GM12878 (cell line): Measurements from ENCODE around the gene NTN3. TPM values are rescaled to one million over a fixed set of nuclear protein-coding genes. Genes with fewer than 3 reads are reported as not detected.

ENCODE experiments used
- ATAC-seq: fragments of 200-7000 bp; cut with Tn5 transposase; 3 replicates; pipeline ENCODE4 v1.9.1; 2020; ENCODE audit warnings: mild to moderate bottlenecking, moderate library complexity
- BruUV-seq: library from RNA; stranded (reverse); fragments of 400-500 nt; replicated peaks from 2 replicates; lab custom pipeline; 2021; lab: Mats Ljungman, UMichigan
- CTCF ChIA-PET: fragments of 300-600 bp; sonication (Branson Sonifier 250); formaldehyde crosslinking; extraction: SDS; loops from one replicate; lab custom pipeline; 2021; ENCODE audit warnings: inconsistent platforms; lab: Yijun Ruan, JAX
- POLR2A ChIA-PET: fragments of 350-600 bp; formaldehyde crosslinking; extraction: SDS; loops from one replicate; lab custom pipeline; 2021; ENCODE audit warnings: inconsistent platforms; lab: Charles Lee
- RAD21 ChIA-PET: fragments of 300-600 bp; sonication (Branson Sonifier 250); formaldehyde crosslinking; loops from one replicate; lab custom pipeline; 2023; ENCODE audit warnings: antibody characterized with exemption; ENCODE audit not compliant: unreplicated experiment; lab: Charles Lee
- SMC1A ChIA-PET: fragments of 300-600 bp; sonication (Branson Sonifier 250); formaldehyde crosslinking; loops from one replicate; lab custom pipeline; 2023; ENCODE audit not compliant: unreplicated experiment, uncharacterized antibody; lab: Charles Lee
- DNase-seq: peaks from one replicate; pipeline ENCODE4 v3.0.0-alpha.2; 2011; ENCODE audit warnings: low read depth, low spot score
- FAIRE-seq: peaks from 3 replicates; lab custom pipeline; 2011; peaks lifted over from hg19 to GRCh38; lab: Jason Lieb, UNC
- H2AFZ ChIP-seq: 2 replicates; pipeline ENCODE4 v1.6.0; 2011; ENCODE audit warnings: low read depth, low read length, control low read depth; ENCODE audit not compliant: control insufficient read depth
- H3K27ac ChIP-seq: 2 replicates; pipeline ENCODE4 v1.5.1; 2011; ENCODE audit warnings: control low read depth; ENCODE audit not compliant: control insufficient read depth, insufficient read depth
- H3K27me3 ChIP-seq, 2 experiments: replicated peaks in 1 of 2; 2 replicates each; pipeline versions ENCODE4 v1.6.0 to v1.6.1; 2011; ENCODE audit warnings: low read length in 1 of 2; ENCODE audit not compliant: control insufficient read depth in 2 of 2, insufficient read depth in 2 of 2
- H3K36me3 ChIP-seq, 2 experiments: 2 replicates each; pipeline ENCODE4 v1.5.1; 2011; ENCODE audit warnings: low read length in 1 of 2; ENCODE audit not compliant: control insufficient read depth in 2 of 2, insufficient read depth in 2 of 2
- H3K4me1 ChIP-seq: 2 replicates; pipeline ENCODE4 v1.6.1; 2011; ENCODE audit warnings: mild to moderate bottlenecking, low read length, moderate library complexity, mixed read lengths; ENCODE audit not compliant: control insufficient read depth, insufficient read depth
- H3K4me2 ChIP-seq: 2 replicates; pipeline ENCODE4 v1.6.0; 2011; ENCODE audit warnings: control low read depth; ENCODE audit not compliant: control insufficient read depth, insufficient read depth
- H3K4me3 ChIP-seq: fragments of 200-600 bp; sonication (generic); 2 replicates; pipeline ENCODE4 v1.5.1; 2016
- H3K79me2 ChIP-seq: 2 replicates; pipeline ENCODE4 v1.6.0; 2011; ENCODE audit warnings: low read length; ENCODE audit not compliant: control insufficient read depth, insufficient read depth
- H3K9ac ChIP-seq: 2 replicates; pipeline ENCODE4 v1.8.0; 2011; ENCODE audit warnings: low read length, control low read depth, mixed read lengths; ENCODE audit not compliant: control insufficient read depth, insufficient read depth
- H3K9me3 ChIP-seq: replicated peaks from 3 replicates; pipeline ENCODE4 v1.5.1; 2011; ENCODE audit warnings: mild to moderate bottlenecking, low read length; ENCODE audit not compliant: control insufficient read depth, insufficient read depth
- H4K20me1 ChIP-seq: 2 replicates; pipeline ENCODE4 v1.6.0; 2011; ENCODE audit not compliant: control insufficient read depth, insufficient read depth
- ATF7 ChIP-seq: fragments of 450-650 bp; IDR thresholded peaks from 2 replicates; pipeline ENCODE4 v1.6.1; 2016; ENCODE audit warnings: low read depth, mild to moderate bottlenecking
- BCL3 ChIP-seq: IDR thresholded peaks from 2 replicates; pipeline ENCODE4 v1.6.1; 2011; ENCODE audit warnings: borderline replicate concordance, low read depth, mild to moderate bottlenecking, moderate library complexity, low read length; ENCODE audit not compliant: insufficient read depth, poor library complexity, severe bottlenecking
- CBX5 ChIP-seq: sonication (generic); IDR thresholded peaks from 2 replicates; pipeline ENCODE4 v1.6.1; 2016; ENCODE audit warnings: low read depth, moderate library complexity, mild to moderate bottlenecking, inconsistent platforms
- EED ChIP-seq: sonication (generic); IDR thresholded peaks from 2 replicates; pipeline ENCODE4 v1.6.1; 2016; ENCODE audit warnings: antibody characterized with exemption, low read depth
- ETV6 ChIP-seq, 2 experiments: fragments of 450-650 bp in 1 of 2; IDR thresholded peaks in 1 of 2; conservative IDR thresholded peaks in 1 of 2; 2 replicates each; pipeline ENCODE4 v1.6.1; 2014; ENCODE audit warnings: antibody characterized with exemption in 1 of 2, borderline replicate concordance in 1 of 2, low read depth in 1 of 2, mild to moderate bottlenecking in 1 of 2, moderate library complexity in 1 of 2
- FOS ChIP-seq: IDR thresholded peaks from 3 replicates; pipeline ENCODE4 v1.6.1; 2011; ENCODE audit warnings: borderline replicate concordance; ENCODE audit not compliant: insufficient read length; ENCODE audit errors: extremely low read depth
- IKZF1 ChIP-seq: fragments of 450-650 bp; conservative IDR thresholded peaks from 2 replicates; pipeline ENCODE4 v1.6.1; 2017; ENCODE audit warnings: antibody characterized with exemption, mild to moderate bottlenecking
- IRF3 ChIP-seq: fragments of 450-650 bp; IDR thresholded peaks from 2 replicates; pipeline ENCODE4 v1.6.1; 2014; ENCODE audit warnings: mild to moderate bottlenecking
- PML ChIP-seq: IDR thresholded peaks from 2 replicates; pipeline ENCODE4 v1.6.1; 2012; ENCODE audit warnings: low read length, inconsistent platforms
- SIX5 ChIP-seq: IDR thresholded peaks from 2 replicates; pipeline ENCODE4 v1.6.1; 2011; ENCODE audit warnings: mild to moderate bottlenecking, low read depth, low read length, moderate library complexity; ENCODE audit not compliant: severe bottlenecking
- SKIL ChIP-seq: fragments of 450-650 bp; IDR thresholded peaks from 2 replicates; pipeline ENCODE4 v1.6.1; 2017; ENCODE audit warnings: mild to moderate bottlenecking, low read depth, inconsistent platforms; ENCODE audit not compliant: poor library complexity, severe bottlenecking
- SMAD5 ChIP-seq: IDR thresholded peaks from 2 replicates; pipeline ENCODE4 v1.6.1; 2016; ENCODE audit warnings: antibody characterized with exemption, low read depth
- SPI1 ChIP-seq: IDR thresholded peaks from 2 replicates; pipeline ENCODE4 v1.6.1; 2011; ENCODE audit warnings: low read depth, mild to moderate bottlenecking, low read length, moderate library complexity, borderline replicate concordance; ENCODE audit not compliant: insufficient read depth
- ZBED1 ChIP-seq: IDR thresholded peaks from 2 replicates; pipeline ENCODE4 v1.6.1; 2016; ENCODE audit warnings: borderline replicate concordance
- ZNF207 ChIP-seq: fragments of 450-650 bp; IDR thresholded peaks from 2 replicates; pipeline ENCODE4 v1.6.1; 2014; ENCODE audit warnings: antibody characterized with exemption, mild to moderate bottlenecking, borderline replicate concordance
- ZZZ3 ChIP-seq: IDR thresholded peaks from 2 replicates; pipeline ENCODE4 v1.6.1; 2011; ENCODE audit warnings: low read depth; ENCODE audit not compliant: control insufficient read depth, insufficient read length
- WGBS: methylation state at CpG from one replicate; pipeline ENCODE4 v1.1.6; 2016; ENCODE audit warnings: low lambda C conversion rate; ENCODE audit not compliant: insufficient replicate concordance, insufficient coverage; ENCODE audit errors: missing lambda C conversion rate; 5-methylcytosine and 5-hydroxymethylcytosine counted together
- in situ Hi-C: fragments of 300-500 bp; cut with MboI; formaldehyde crosslinking; loops from 9 replicates; pipeline ENCODE4 v1.14.3; 2018; ENCODE audit warnings: mixed read lengths
- intact Hi-C: fragments of 100-400 bp; cut with micrococcal nuclease; formaldehyde crosslinking; loops from one replicate; pipeline ENCODE4 v1.14.2; 2022; ENCODE audit not compliant: unreplicated experiment
- polyA plus RNA-seq, 11 experiments: library from polyadenylated mRNA; depleted of rRNA in 4 of 11; unstranded in 6 of 11; stranded (reverse) in 5 of 11; fragments of >200 nt; fragmentation: Nextera tagmentation in 4 of 11; fragmentation: Illumina TruSeq in 1 of 11; extraction: Ambion mirVana in 4 of 11; extraction: Trizol in 1 of 11; gene quantifications; 1 replicate in 1 of 11; 2 replicates in 10 of 11; pipeline versions ENCODE4 v1.2.1 to v1.2.3, GENCODE V29; 2011 to 2016; ENCODE audit warnings: inconsistent platforms in 2 of 11, missing spikeins in 2 of 11, low read depth in 1 of 11
- total RNA-seq, 4 experiments: library from RNA; depleted of rRNA in 3 of 4; stranded (reverse); fragments of >200 nt in 3 of 4; fragmentation: Illumina TruSeq in 1 of 4; extraction: Trizol in 1 of 4; gene quantifications; 2 replicates each; pipeline versions ENCODE4 v1.2.1 to v1.2.3, GENCODE V29; 2013 to 2021
- TF ChIP-seq, protein P1 (sequence below): fragments of 450-650 bp; formaldehyde crosslinking; IDR thresholded peaks from 2 replicates; pipeline ENCODE4 v1.4.0; 2022; ENCODE audit warnings: mild to moderate bottlenecking, moderate library complexity

The NTN3 gene
- total and polyA plus RNA-seq, 10 of the 15 experiments (the other 5 are each of a cell fraction or from before 2014, with no cell fraction given): 0.04 TPM; not detected in 9

DNA sequence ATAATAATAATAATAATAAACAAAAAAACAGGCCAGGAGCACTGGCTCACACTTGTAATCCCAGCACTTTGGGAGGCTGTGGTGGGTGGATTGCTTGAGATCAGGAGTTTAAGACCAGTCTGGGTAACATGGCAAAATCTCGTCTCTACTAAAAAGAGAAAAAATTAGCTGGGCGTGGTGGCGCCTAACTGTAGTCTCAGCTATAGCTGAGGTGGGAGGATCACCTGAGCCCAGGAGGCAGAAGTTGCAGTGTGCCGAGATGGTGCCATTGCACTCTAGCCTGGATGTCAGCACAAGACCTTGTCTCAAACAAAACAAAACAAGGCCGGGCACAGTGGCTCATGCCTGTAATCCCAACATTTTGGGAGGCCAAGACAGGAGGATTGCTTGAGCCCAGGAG is 23.9 kb downstream of the NTN3 start:
- in situ Hi-C loops: loop anchor here (5.0 to 10.0 kb wide), 2 partner anchors 158 to 480 kb away; partner anchors contain the start of gene NPW
- RAD21 ChIA-PET: interaction anchor here (0.7 kb wide), 1 partner anchor 157 kb away, joined by 3 read pairs; no protein-coding TSS in a partner anchor
- TF ChIP-seq SPI1: no peak
- TF ChIP-seq CBX5: no peak
- no peak for TF ChIP-seq IKZF1
- TF ChIP-seq ZNF207: no peak
- no peak for TF ChIP-seq PML
- TF ChIP-seq FOS: no peak
- no peak for TF ChIP-seq BCL3
- TF ChIP-seq SKIL: no peak
- TF ChIP-seq, protein P1, sequence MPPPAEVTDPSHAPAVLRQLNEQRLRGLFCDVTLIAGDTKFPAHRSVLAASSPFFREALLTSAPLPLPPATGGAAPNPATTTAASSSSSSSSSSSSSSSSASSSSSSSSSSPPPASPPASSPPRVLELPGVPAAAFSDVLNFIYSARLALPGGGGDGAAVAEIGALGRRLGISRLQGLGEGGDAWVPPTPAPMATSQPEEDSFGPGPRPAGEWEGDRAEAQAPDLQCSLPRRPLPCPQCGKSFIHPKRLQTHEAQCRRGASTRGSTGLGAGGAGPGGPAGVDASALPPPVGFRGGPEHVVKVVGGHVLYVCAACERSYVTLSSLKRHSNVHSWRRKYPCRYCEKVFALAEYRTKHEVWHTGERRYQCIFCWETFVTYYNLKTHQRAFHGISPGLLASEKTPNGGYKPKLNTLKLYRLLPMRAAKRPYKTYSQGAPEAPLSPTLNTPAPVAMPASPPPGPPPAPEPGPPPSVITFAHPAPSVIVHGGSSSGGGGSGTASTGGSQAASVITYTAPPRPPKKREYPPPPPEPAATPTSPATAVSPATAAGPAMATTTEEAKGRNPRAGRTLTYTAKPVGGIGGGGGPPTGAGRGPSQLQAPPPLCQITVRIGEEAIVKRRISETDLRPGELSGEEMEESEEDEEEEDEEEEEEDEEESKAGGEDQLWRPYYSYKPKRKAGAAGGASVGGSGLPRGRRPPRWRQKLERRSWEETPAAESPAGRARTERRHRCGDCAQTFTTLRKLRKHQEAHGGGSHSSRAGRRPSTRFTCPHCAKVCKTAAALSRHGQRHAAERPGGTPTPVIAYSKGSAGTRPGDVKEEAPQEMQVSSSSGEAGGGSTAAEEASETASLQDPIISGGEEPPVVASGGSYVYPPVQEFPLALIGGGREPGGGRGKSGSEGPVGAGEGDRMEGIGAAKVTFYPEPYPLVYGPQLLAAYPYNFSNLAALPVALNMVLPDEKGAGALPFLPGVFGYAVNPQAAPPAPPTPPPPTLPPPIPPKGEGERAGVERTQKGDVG (CRISPR knock-in tag): no peak
- TF ChIP-seq SIX5: no peak
- no peak for TF ChIP-seq ETV6 (conservative IDR thresholded peaks at IDR 0.05 in 1 of 2, IDR thresholded peaks at IDR 0.05 in 1 of 2; ENCODE audit: borderline replicate concordance in 1 of 2, low read depth in 1 of 2)
- no peak for TF ChIP-seq SMAD5
- no peak for TF ChIP-seq IRF3
- no peak for TF ChIP-seq ZZZ3
- no peak for TF ChIP-seq EED
- TF ChIP-seq ZBED1: no peak
- TF ChIP-seq ATF7: no peak
- ATAC-seq: no peak
- intact Hi-C loops: no loop called here
- 78% methylated on average over 5 of the region's 5 CpGs for WGBS
- no peak overlapping the region for H3K27ac ChIP-seq
- H4K20me1 ChIP-seq: no peaks in the 10 kb centered on the region
- no peak overlapping the region for H2AFZ ChIP-seq
- FAIRE-seq: no peak
- BruUV-seq: no TSS peak
- no peaks in the 10 kb centered on the region for H3K9me3 ChIP-seq
- peaks cover 0 to 11% of the 10 kb centered on the region in 2 experiments; a peak in 2 of 4 replicates for H3K36me3 ChIP-seq
- H3K9ac ChIP-seq: no peak overlapping the region
- DNase-seq: no peak
- POLR2A ChIA-PET: no interaction called here
- CTCF ChIA-PET: interaction anchor here (1.1 kb wide), 1 partner anchor 10 kb away, joined by 3 read pairs; no protein-coding TSS in a partner anchor
- no peaks in the 10 kb centered on the region for H3K27me3 ChIP-seq
- no peaks in the 10 kb centered on the region for H3K79me2 ChIP-seq
- H3K4me2 ChIP-seq: no peak overlapping the region
- H3K4me3 ChIP-seq: no peak overlapping the region
- no peaks in the 10 kb centered on the region for H3K4me1 ChIP-seq
- SMC1A ChIA-PET: no interaction called here
